Measurements from ENCODE around the gene KCNE4. TPM values are rescaled to one million over a fixed set of nuclear protein-coding genes. Genes with fewer than 3 reads are reported as not detected.

The KCNE4 gene
- not detected in 2 replicates for total RNA-seq

- no peak for DNase-seq (ENCODE audit: low read depth, low spot score)
Observed at GRCh38 chr2:223051693-223052289, at the start of gene KCNE4. KCNE4 (plus strand) TSS chr2:223052190; CDS start chr2:223052831, 641 bp downstream.

- DNase-seq (ENCODE audit: low read depth, low spot score): no peak
Observed at GRCh38 chr2:223003191-223003590, 48.8 kb upstream of the KCNE4 start.

- DNase-seq (ENCODE audit: low read depth, low spot score): no peak
Observed at GRCh38 chr2:223005496-223005895, 46.5 kb upstream of the KCNE4 start.

GRCh38 chr2:223007531-223007930 lies 44.5 kb upstream of the KCNE4 start:
- DNase-seq (ENCODE audit: low read depth, low spot score): no peak

DNA sequence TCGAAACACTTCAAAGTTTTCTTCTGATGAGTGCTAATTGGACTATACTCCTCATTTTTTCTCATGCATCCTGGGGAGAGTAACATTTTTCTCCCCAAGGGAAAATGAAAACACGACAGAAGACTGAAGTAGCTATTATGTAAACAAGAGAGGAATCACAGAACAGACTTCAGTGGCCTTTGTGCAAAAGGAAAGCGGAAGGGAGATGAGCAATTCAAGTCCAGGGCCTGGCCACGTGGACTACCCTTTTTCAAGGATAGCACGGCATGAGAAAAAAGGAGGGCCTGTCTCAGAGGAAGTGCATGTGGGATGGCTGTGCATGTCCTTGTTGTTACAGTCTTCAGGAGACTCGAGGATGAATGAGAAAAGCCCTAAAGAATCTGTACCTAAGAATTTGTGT lies 43.8 kb upstream of the KCNE4 start:
- DNase-seq (ENCODE audit: low read depth, low spot score): no peak

DNA sequence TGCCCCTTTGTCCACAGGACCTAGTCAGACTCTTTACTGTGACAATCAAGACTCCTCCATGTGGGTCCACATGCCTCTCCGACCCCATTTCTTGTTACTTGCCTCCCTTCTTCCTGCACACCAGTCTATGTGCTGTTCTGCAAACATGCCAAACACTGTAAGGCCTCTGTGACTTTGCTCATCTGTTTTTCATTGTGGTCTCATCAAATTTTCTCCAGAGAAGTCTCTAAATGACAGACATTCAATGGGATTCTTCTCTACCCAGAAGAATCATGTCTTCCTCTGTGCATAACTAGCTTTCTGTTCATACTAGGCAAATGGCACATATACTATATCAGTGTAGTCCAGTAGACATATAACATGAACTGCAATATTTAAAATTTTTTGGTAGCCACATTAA lies 43.0 kb upstream of the KCNE4 start:
- no peak for DNase-seq (ENCODE audit: low read depth, low spot score)

DNA sequence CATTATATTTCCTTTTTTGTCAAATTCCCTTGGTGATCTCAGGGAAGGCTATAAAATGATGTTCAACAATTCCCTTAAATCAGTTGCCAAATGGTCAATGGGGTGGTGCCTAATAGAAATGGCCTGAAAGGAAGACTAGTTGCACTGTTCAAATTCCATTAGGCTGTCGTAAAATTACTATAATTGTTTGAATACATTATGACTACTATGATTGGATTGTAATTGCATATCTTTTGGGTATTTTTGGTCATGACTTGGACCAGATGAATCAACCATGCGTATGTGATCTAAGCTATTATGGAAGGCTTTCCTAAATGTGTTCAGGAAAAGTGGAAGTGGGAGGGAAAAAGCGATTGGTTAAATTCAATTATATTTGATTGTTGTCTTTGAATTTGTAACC lies 41.3 kb upstream of the KCNE4 start:
- no peak for DNase-seq (ENCODE audit: low read depth, low spot score)

GRCh38 chr2:223012291-223012690 lies 39.7 kb upstream of the KCNE4 start:
- no peak for DNase-seq (ENCODE audit: low read depth, low spot score)

DNA sequence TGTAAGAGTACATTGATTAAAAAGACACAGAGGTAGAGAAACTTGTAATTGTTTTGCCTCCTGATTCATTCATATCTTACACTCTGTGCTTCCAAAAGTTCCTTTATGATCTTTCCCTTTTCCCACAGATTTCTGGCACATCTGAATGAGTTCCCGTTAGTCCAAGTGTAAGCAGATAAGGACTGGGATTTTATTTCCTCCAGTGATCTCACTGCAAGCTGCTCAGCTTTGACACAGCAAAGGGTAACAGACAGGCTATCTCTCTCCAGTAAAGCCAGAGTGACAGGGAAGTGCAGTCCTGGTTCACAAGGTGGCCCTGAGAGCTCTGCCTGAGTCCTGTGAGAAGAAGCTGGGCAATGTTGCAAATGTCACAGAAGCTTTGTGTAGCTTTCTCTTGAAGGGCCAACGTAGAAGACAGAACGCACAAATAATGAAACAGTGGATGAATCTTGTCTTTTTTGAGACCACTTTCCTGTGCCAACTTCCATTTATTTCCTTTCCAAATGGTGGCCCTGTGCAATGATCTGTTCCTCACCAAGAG lies 32.5 kb upstream of the KCNE4 start:
- DNase-seq (ENCODE audit: low read depth, low spot score): no peak

- DNase-seq (ENCODE audit: low read depth, low spot score): no peak
Observed at GRCh38 chr2:223019987-223020717, 31.8 kb upstream of the KCNE4 start.

- no peak for DNase-seq (ENCODE audit: low read depth, low spot score)
Observed at GRCh38 chr2:223020971-223021675, 30.9 kb upstream of the KCNE4 start.

DNA sequence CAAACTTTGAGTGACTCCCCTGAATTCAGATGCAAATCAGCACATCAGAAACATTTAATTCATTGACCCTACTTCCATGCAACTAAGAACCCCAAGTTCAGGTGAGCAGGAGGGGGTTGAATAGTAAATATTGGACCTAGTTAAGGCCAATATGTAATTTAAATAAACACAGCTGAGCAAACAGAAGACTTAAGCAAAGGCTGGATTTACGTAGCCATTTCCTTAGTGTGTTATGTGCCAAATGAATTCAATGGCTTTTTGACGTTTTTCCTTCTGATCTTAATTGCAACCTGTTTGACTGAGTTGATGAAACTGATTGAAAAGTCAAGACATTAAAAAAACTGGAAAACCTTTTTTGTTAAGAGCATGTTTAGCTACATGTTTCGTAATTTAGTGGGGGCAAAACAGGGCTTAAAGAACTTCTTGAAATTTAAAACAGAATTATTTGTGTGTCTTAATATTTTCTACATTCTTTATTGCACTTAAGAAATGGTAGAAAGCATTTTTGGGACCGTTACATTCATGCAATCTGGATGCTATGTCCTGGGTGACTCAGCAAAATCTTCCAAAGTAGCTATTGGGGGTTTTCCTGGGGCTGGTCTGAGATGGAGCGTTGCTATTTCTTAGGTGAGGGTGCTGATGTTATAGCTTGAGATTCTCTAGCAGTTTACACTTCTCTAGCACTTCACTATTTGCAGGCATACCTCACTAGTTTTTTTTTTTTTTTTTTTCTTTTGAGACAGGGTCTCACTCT lies 25.5 kb upstream of the KCNE4 start:
- DNase-seq (ENCODE audit: low read depth, low spot score): no peak

GRCh38 chr2:223027442-223027841 lies 24.5 kb upstream of the KCNE4 start:
- no peak for DNase-seq (ENCODE audit: low read depth, low spot score)

- DNase-seq (ENCODE audit: low read depth, low spot score): no peak
Observed at GRCh38 chr2:223029287-223029686, 22.7 kb upstream of the KCNE4 start.

- no peak for DNase-seq (ENCODE audit: low read depth, low spot score)
Observed at GRCh38 chr2:223032187-223033142, 19.5 kb upstream of the KCNE4 start.

GRCh38 chr2:223034221-223034975 lies 17.6 kb upstream of the KCNE4 start:
- DNase-seq (ENCODE audit: low read depth, low spot score): no peak

DNA sequence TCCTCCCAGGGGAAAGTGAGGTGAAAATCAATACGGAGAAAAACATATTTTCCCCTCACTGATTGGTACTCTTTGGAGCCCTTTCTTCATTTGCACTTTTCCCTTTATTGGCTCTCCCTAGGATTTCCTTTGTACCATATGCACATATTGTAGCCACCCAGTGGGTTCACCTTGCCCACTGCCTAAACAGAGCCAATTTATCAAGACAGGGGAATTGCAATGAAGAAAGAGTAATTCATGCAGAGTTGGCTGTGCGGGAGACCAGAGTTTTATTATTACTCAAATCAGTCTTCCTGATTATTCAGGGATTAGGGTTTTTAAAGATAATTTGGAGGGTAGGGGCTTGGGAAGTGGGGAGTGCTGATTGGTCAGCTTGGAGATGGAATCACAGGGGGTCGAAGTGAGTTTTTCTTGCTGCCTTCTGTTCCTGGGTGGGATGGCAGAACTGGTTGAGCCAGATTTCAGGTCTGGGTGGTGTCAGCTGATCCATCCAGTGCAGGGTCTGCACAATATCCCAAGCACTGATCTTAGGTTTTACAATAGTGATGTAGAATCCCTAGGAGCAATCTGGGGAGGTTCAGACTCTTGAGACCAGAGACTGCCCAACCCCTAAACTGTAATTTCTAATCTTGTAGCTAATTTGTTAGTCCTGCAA lies 15.1 kb upstream of the KCNE4 start:
- DNase-seq (ENCODE audit: low read depth, low spot score): no peak

- no peak for DNase-seq (ENCODE audit: low read depth, low spot score)
Observed at GRCh38 chr2:223037445-223037800, 14.6 kb upstream of the KCNE4 start.

DNA sequence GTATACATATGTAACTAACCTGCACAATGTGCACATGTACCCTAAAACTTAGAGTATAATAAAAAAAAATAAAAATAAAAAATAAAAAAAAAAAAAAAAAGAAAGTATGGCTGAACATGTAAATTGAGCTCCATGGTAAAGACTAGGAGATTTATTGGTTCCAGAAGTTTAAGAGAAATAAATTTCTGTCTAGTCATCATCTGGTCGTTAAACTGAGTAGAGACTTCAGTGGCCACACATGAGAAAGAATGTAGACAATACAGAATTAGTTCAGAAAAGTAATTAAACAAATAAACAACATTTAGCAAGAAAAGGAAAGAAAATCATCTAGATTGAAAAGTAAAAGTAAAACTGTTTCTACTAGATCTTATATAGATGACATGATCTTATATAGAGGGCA lies 12.4 kb upstream of the KCNE4 start:
- DNase-seq (ENCODE audit: low read depth, low spot score): no peak
